Activated CD8-positive, alpha-beta T cell treated with anti-CD3 and anti-CD28 coated beads for 36 hours (primary cell): ENCODE data around the gene MYO3B. TPM values are rescaled to one million over a fixed set of nuclear protein-coding genes. Genes with fewer than 3 reads are reported as not detected.

Experiments used
- ATAC-seq: fragments of 200-7000 bp; cut with Tn5 transposase; one replicate; pipeline ENCODE4 v1.10.0; 2021; ENCODE audit warnings: mild to moderate bottlenecking, moderate library complexity
- CTCF ChIA-PET: fragments of 350-600 bp; sonication (Branson Sonifier 250); formaldehyde crosslinking; loops from one replicate; lab custom pipeline; 2021; ENCODE audit warnings: antibody characterized with exemption; lab: Charles Lee
- POLR2A ChIA-PET: fragments of 350-600 bp; sonication (Branson Sonifier 250); formaldehyde crosslinking; loops from one replicate; lab custom pipeline; 2021; ENCODE audit warnings: antibody characterized with exemption; lab: Charles Lee
- DNase-seq: peaks from one replicate; pipeline ENCODE4 v3.0.0-alpha.2; 2020
- H3K27ac Mint-ChIP-seq: one replicate; pipeline ENCODE4 v1.8.0; 2021; ENCODE audit warnings: mild to moderate bottlenecking, mixed read lengths
- H3K27me3 Mint-ChIP-seq: one replicate; pipeline ENCODE4 v1.8.0; 2021; ENCODE audit warnings: mixed read lengths
- H3K36me3 Mint-ChIP-seq: one replicate; pipeline ENCODE4 v1.8.0; 2021; ENCODE audit warnings: low read depth, mixed read lengths
- H3K4me1 Mint-ChIP-seq: one replicate; pipeline ENCODE4 v1.8.0; 2021; ENCODE audit warnings: low read depth, mixed read lengths
- H3K4me3 Mint-ChIP-seq: one replicate; pipeline ENCODE4 v1.8.0; 2021; ENCODE audit warnings: mild to moderate bottlenecking, moderate library complexity, mixed read lengths
- H3K9me3 Mint-ChIP-seq: one replicate; pipeline ENCODE4 v1.8.0; 2021; ENCODE audit warnings: mixed read lengths
- intact Hi-C: fragments of 100-400 bp; cut with micrococcal nuclease; formaldehyde crosslinking; loops from one replicate; pipeline ENCODE4 v1.10.0; 2022
- total RNA-seq, 2 experiments: library from RNA; stranded (reverse); gene quantifications; one replicate each; pipeline ENCODE4 v1.2.3, GENCODE V29; 2021
- TF ChIP-seq, protein P1 (sequence below): fragments of 200-600 bp; IDR thresholded peaks from one replicate; pipeline ENCODE4 v1.8.0; 2022; ENCODE audit warnings: antibody characterized with exemption, mild to moderate bottlenecking

The MYO3B gene
- total RNA-seq, 2 experiments from 2014 or later, result 0.09 to 0.20 TPM

DNA sequence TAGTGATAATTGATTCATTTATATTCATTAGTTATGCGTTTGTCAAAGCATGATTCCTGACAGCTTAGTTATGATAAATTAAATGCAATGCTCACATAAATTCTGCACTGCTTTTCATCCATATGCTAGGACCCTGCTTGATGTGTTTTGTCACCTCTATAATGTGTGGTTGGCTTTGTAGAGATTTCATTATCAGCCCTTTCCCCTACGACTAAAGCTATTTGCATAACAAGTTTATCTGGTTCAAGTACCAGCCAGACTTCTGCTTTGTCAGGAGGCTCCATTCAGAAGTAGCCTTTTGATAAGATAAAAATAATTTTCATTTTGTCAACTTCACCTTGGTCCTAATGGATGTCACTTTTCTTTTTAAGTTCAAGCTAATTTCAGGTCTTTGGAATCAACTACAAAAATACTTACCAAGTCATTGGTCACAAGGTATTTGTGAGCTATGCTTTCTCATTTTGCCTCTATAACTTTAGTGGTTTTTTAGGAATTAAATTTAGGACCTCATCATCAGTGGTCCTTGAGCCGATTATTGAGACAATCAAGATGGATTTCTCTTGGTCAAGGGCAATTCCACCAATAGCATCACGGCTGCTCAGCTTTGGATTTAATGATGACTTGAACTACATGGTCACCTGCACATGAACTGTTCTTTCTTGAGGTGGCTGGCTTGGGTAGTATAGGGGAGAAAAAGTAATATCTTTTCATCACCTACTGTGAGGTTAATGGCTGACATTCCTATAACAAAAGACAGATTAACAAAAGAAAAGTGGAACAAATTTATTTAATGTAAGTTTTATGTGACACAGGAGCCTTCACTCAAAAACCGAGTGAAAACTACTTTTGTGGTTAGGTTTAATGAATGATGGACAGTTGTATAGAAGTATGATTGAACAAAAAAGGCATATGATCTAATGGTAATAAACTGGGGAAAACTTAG is 162.1 kb downstream of the MYO3B start:
- ChIA-PET POLR2A (interaction anchor here (1.2 kb wide), 1 partner anchor 500 kb away, joined by 3 read pairs; no protein-coding TSS in a partner anchor), CTCF (interaction anchor here (0.9 to 1.6 kb wide), 5 partner anchors 12 to 69 kb away, joined by 3 to 4 read pairs (median 3); no protein-coding TSS in a partner anchor)
- no peak overlapping the region for H3K4me3 Mint-ChIP-seq
- H3K27ac Mint-ChIP-seq, result no peak overlapping the region
- peaks cover 2% of the 10 kb centered on the region for H3K27me3 Mint-ChIP-seq
- TF ChIP-seq, protein P1, sequence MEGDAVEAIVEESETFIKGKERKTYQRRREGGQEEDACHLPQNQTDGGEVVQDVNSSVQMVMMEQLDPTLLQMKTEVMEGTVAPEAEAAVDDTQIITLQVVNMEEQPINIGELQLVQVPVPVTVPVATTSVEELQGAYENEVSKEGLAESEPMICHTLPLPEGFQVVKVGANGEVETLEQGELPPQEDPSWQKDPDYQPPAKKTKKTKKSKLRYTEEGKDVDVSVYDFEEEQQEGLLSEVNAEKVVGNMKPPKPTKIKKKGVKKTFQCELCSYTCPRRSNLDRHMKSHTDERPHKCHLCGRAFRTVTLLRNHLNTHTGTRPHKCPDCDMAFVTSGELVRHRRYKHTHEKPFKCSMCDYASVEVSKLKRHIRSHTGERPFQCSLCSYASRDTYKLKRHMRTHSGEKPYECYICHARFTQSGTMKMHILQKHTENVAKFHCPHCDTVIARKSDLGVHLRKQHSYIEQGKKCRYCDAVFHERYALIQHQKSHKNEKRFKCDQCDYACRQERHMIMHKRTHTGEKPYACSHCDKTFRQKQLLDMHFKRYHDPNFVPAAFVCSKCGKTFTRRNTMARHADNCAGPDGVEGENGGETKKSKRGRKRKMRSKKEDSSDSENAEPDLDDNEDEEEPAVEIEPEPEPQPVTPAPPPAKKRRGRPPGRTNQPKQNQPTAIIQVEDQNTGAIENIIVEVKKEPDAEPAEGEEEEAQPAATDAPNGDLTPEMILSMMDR, result no peak
- peaks cover 22% of the 10 kb centered on the region for H3K4me1 Mint-ChIP-seq
- no peaks in the 10 kb centered on the region for H3K9me3 Mint-ChIP-seq
- no peaks in the 10 kb centered on the region for H3K36me3 Mint-ChIP-seq
- intact Hi-C loops, result no loop called here
- DNase-seq, result no peak
- no peak for ATAC-seq

DNA sequence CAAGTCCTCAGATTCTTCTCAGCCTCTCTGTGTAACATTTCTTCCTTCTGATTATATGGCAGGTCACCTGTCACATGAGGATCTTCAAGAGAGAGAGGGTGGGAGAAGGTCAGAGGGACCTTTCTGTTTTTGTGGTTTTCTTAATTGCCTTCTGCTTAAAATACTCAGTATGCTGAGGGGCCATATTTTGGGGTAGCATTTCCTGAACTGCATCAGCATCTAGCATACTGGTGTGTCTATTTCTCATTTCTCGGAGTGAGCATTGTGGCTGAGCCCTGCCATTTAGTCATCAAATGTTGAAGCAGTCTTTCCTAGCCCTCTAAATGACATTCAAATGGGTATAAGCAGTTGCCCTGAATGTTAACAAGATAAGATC is 162.7 kb downstream of the MYO3B start:
- no peak overlapping the region for H3K4me3 Mint-ChIP-seq
- DNase-seq, result peak; percentile 44
- ChIA-PET CTCF (interaction anchor here (1.3 kb wide), 1 partner anchor 12 kb away, joined by 3 read pairs; no protein-coding TSS in a partner anchor), POLR2A (no interaction called here)
- peaks cover 2% of the 10 kb centered on the region for H3K27me3 Mint-ChIP-seq
- no peaks in the 10 kb centered on the region for H3K36me3 Mint-ChIP-seq
- H3K27ac Mint-ChIP-seq, result peak overlapping the region; percentile 5
- TF ChIP-seq, protein P1, result no peak
- ATAC-seq, result peak; percentile 90
- intact Hi-C loops, result no loop called here
- no peaks in the 10 kb centered on the region for H3K9me3 Mint-ChIP-seq
- peaks cover 22% of the 10 kb centered on the region for H3K4me1 Mint-ChIP-seq

DNA sequence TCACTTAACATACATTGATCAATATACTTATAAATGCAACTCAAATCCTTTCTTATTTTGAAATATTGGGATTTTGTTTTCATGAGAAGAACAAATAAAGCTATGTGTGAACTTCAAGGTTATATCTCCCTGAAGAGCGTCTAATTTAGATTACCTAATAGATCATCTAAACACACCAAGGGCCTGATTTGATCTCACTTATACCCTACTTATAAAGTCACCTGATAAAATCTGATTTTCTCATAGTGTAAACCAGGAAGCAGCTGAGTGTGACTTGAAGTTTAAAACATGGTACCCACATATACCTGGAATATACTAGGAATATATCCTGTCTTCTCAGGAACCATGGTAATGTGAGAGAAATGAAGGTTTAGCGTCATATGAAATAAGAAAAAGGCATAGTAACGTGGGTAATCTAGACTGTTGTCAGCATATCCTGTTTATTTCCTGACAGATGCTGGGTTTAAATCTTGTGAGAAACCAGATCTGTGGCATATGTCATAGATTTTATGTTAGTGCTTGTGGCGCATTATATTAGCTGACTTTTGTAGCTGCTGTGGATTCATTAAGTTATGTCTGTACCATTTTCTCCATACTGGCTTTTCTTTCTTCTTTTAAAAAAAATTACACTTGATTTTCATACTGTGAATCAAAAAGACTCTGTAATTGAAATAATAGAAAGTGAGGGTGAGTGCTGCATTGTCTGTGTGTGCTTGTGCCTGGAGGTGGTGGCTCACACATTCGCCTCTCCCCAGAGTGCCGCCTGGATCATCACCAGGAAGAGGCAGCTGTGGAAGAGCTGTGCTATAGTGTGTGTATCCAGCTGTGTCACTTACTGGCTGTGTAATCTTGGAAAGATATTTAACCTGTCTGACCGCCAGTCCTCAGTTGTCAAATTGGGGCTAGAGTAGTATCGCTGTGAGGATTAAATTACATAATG is 164.0 kb downstream of the MYO3B start:
- CTCF ChIA-PET, result interaction anchor here (1.3 to 1.9 kb wide), 4 partner anchors 11 to 473 kb away, joined by 3 to 17 read pairs (median 4); no protein-coding TSS in a partner anchor
- Mint-ChIP-seq H3K27me3 (peaks cover 2% of the 10 kb centered on the region), H3K4me1 (peaks cover 22% of the 10 kb centered on the region), H3K9me3 (no peaks in the 10 kb centered on the region), H3K27ac (no peak overlapping the region), H3K36me3 (no peaks in the 10 kb centered on the region), H3K4me3 (no peak overlapping the region)
- TF ChIP-seq, protein P1, result no peak
- ATAC-seq, result no peak
- DNase-seq, result no peak
- POLR2A ChIA-PET, result interaction anchor here (1.4 kb wide), 1 partner anchor 20 kb away, joined by 4 read pairs; no protein-coding TSS in a partner anchor
- intact Hi-C loops, result no loop called here

DNA sequence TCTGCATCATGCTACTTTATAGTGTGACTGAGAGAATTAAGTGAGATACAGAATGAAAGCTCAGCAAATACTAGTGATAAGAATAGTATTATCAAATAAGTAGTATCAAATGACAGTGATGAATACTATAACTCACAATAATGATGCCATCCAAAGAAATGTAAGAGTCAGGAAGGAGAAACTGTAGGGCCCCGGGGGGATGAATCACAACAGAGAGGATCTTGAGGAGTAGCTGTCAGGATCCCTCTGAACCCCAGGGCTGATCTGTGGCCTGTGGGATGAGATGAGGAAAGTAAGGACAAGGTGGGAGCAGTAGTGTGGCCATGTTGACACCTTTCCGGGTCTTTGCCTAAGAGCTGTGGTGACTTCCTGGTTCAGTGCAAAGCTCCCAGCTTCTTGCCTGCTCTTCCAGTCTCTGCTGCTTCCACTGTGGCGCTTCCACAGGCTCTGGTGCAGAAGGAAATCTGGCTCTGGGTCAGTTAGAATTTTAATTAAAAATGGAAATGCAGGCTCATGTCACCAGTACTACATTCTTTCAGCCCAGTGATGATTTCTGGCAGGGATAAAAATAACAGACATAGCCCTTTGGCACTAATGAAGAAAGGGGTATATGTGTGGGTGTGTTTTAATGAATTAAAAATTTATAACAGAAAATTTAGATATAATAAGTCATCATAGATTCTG is 166.9 kb downstream of the MYO3B start:
- Mint-ChIP-seq H3K36me3 (no peaks in the 10 kb centered on the region), H3K4me1 (peaks cover 20% of the 10 kb centered on the region), H3K9me3 (no peaks in the 10 kb centered on the region), H3K27ac (no peak overlapping the region), H3K27me3 (peaks cover 3% of the 10 kb centered on the region), H3K4me3 (no peak overlapping the region)
- ChIA-PET POLR2A (no interaction called here), CTCF (interaction anchor here (0.7 to 2.6 kb wide), 5 partner anchors 9 to 64 kb away, joined by 3 to 8 read pairs (median 4); no protein-coding TSS in a partner anchor)
- intact Hi-C loops, result no loop called here
- DNase-seq, result no peak
- ATAC-seq, result no peak
- TF ChIP-seq, protein P1, result no peak
